Lower lobe of right lung (tissue), 2 donors: Measurements from ENCODE around the gene FOXC2. TPM values are rescaled to one million over a fixed set of nuclear protein-coding genes. Genes with fewer than 3 reads are reported as not detected.

Source experiments
- ATAC-seq, 2 donors: fragments of 200-7000 bp; cut with Tn5 transposase; one replicate each; pipeline ENCODE4 v1.9.1; 2020 to 2022; ENCODE audit warnings: mild to moderate bottlenecking in 2 of 2, moderate library complexity in 2 of 2
- DNase-seq: peaks from one replicate; pipeline ENCODE4 v3.0.0-alpha.2; 2020
- H3K27ac ChIP-seq: fragments of 200-600 bp; one replicate; pipeline ENCODE4 v1.8.0; 2022
- H3K27me3 ChIP-seq: fragments of 200-600 bp; one replicate; pipeline ENCODE4 v1.8.0; 2022; ENCODE audit warnings: low read depth
- H3K36me3 ChIP-seq: fragments of 200-600 bp; one replicate; pipeline ENCODE4 v1.8.0; 2022; ENCODE audit warnings: mild to moderate bottlenecking
- H3K4me1 ChIP-seq: fragments of 200-600 bp; one replicate; pipeline ENCODE4 v1.8.0; 2022
- H3K4me3 ChIP-seq: fragments of 200-600 bp; one replicate; pipeline ENCODE4 v1.8.0; 2022; ENCODE audit warnings: mild to moderate bottlenecking
- H3K9me3 ChIP-seq: fragments of 200-600 bp; one replicate; pipeline ENCODE4 v1.8.0; 2022
- intact Hi-C: fragments of 100-400 bp; cut with DNase I; formaldehyde crosslinking; loops from one replicate; pipeline ENCODE4 v1.11.0; 2022
- total RNA-seq: library from RNA; stranded (reverse); fragmentation: NEBNext Ultra II Directional; extraction: Animal tissue kit (Norgen Biotek cat#: 25700); gene quantifications from one replicate; pipeline ENCODE4 v1.2.1, GENCODE V29; 2021
- TF ChIP-seq, protein P1 (sequence below): fragments of 200-600 bp; IDR thresholded peaks from one replicate; pipeline ENCODE4 v1.8.0; 2022; ENCODE audit warnings: antibody characterized with exemption, mild to moderate bottlenecking
- donor health status: DM: no; HTN: yes; CAD: no; lungs with severe emphysema.

The FOXC2 gene
- total RNA-seq, 1 donor from 2014 or later = 1.6 TPM

DNA sequence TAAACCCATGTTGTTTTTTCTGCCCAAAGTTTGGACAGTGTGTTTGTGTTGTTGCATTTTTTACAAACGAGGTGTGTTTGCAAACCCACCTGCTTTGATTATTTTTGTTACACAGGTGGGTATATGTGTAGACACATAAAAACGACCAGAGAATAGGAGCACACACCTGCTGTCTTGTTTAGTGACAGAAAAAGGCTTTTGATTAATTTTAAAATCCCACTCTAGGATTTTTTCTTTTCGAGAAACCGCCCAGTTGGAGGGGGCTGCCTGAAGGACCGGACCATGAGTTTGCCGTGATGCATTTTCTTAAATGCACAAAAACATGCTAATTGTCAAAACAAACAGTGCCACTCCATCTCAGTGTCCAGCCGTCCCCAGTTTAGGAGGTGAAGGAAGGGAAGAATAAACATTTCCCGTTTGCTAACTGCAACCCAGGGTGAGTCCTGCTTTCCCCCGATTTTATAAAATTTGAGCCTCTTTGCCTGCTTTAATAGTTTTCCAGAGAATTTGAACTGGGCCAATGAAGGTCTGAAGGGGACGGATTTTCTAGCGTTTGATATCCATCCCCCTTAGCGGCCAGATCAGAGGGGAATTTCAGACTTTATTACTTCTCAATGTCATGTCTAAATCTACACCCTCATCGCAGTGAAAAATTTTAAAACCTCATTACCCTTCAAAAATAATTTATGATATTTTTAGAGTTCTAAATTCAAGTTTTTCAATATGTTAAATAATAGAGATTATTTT lies 3.2 kb downstream of the FOXC2 start:
- TF ChIP-seq, protein P1, sequence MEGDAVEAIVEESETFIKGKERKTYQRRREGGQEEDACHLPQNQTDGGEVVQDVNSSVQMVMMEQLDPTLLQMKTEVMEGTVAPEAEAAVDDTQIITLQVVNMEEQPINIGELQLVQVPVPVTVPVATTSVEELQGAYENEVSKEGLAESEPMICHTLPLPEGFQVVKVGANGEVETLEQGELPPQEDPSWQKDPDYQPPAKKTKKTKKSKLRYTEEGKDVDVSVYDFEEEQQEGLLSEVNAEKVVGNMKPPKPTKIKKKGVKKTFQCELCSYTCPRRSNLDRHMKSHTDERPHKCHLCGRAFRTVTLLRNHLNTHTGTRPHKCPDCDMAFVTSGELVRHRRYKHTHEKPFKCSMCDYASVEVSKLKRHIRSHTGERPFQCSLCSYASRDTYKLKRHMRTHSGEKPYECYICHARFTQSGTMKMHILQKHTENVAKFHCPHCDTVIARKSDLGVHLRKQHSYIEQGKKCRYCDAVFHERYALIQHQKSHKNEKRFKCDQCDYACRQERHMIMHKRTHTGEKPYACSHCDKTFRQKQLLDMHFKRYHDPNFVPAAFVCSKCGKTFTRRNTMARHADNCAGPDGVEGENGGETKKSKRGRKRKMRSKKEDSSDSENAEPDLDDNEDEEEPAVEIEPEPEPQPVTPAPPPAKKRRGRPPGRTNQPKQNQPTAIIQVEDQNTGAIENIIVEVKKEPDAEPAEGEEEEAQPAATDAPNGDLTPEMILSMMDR = no peak
- H3K36me3 ChIP-seq = no peaks in the 10 kb centered on the region
- H3K27ac ChIP-seq = no peak overlapping the region
- no peak for DNase-seq
- H3K4me1 ChIP-seq = peaks cover 3% of the 10 kb centered on the region
- H3K4me3 ChIP-seq = no peak overlapping the region
- no peaks in the 10 kb centered on the region for H3K9me3 ChIP-seq
- intact Hi-C loops = no loop called here
- no peak for ATAC-seq
- peaks cover 100% of the 10 kb centered on the region for H3K27me3 ChIP-seq

DNA sequence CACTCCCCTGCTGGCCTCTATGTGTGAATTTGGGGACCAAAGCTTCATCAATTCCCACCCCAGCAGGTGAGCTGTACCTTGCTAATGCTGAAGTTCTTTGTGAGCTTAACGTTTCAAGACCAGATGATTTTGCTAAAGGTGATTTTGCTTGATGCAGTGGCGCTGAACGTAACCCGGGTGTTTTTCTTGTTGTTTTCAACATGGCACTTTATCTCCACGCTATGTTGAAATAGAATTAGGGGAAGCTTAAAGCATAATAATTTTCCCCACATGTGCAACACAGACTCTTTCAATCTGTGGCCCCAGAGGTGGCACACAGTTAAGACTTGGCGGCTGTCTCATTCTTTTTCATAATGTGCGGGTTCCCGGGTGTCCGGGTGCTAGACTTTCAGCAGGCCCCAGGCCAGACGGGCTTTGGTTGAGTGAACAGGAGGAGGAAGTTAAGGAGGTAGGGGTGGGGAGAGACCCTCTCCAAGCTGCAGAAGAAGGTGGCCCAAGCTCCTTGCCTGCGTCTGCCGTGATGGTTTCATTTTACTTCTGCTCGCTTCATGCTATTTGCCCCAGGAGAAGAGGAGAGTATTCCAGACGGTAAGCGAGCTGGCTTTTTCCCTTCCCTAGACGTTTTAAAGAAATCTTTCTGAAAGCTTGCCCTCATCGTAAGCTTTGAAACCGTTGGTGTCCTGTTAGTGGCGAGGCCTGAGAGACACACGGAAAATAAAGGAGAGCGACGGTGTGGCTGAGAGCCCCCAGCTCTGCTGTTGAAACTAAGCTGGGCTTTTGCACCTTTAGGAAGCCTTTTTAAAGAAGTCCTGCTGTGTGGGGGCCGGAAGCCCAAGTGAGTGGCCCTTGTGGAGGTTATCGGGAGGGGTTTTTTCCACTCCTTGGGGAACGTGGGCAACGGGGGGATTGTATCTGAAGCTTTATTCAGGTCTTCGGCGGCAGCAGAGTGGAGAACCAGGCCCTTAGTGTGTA lies 4.2 kb downstream of the FOXC2 start:
- peaks cover 100% of the 10 kb centered on the region for H3K27me3 ChIP-seq
- no peak for ATAC-seq
- H3K4me3 ChIP-seq = no peak overlapping the region
- no peak for DNase-seq
- H3K36me3 ChIP-seq = no peaks in the 10 kb centered on the region
- H3K27ac ChIP-seq = no peak overlapping the region
- H3K4me1 ChIP-seq = peaks cover 10% of the 10 kb centered on the region
- no peaks in the 10 kb centered on the region for H3K9me3 ChIP-seq
- intact Hi-C loops = no loop called here
- TF ChIP-seq, protein P1 = no peak

DNA sequence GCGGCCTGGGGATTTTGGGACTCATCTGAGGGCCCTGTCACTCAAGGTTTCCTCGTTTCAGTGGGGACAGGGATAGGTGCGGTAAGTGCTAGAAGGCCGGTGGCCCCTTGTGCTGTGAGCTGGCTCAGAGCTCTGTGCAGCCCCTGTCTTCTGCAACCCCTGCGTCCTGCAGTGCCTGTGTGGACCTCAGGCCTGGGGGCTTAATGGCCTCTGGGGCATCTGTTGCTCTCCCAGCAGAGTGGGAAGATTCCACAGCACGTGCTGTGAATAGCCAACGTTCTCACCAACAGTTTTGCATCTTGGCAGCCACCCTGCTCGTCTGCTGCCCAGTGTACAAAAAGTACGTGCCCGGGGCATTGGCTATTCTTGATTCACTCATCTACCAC lies 4.9 kb downstream of the FOXC2 start:
- Histone ChIP-seq H3K36me3 (no peaks in the 10 kb centered on the region), H3K9me3 (no peaks in the 10 kb centered on the region), H3K27ac (no peak overlapping the region), H3K27me3 (peaks cover 100% of the 10 kb centered on the region), H3K4me1 (peaks cover 15% of the 10 kb centered on the region), H3K4me3 (no peak overlapping the region)
- DNase-seq (no peak), ATAC-seq (no peak)
- intact Hi-C loops = no loop called here
- TF ChIP-seq, protein P1 = no peak

DNA sequence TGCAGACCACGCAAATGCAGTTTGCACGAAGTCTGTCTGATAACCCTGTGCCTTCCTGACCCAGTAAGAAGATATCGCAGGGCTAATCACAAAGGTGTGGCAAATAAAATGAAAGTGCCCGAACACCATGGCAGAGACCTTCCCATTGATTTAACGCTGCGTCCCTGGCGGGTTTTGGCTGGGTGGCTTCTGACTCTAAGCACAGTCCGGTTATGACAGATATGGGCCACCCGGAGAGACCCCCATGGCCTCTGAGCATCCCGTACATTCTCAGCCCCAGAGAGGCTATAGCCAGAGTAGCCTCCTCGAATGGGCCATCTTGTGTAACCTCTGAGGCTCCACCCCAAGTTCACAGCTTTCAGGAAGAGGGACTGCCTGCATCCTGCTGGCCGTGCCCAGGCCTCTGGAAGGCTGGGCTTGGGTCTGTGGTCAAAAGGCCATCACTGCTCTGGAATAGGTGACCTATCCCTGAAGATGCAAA lies 5.5 kb downstream of the FOXC2 start:
- peaks cover 99% of the 10 kb centered on the region for H3K27me3 ChIP-seq
- no peak overlapping the region for H3K4me3 ChIP-seq
- ATAC-seq (no peak), DNase-seq (no peak)
- intact Hi-C loops = no loop called here
- H3K9me3 ChIP-seq = no peaks in the 10 kb centered on the region
- H3K36me3 ChIP-seq = no peaks in the 10 kb centered on the region
- peaks cover 16% of the 10 kb centered on the region for H3K4me1 ChIP-seq
- no peak overlapping the region for H3K27ac ChIP-seq
- TF ChIP-seq, protein P1 = no peak

DNA sequence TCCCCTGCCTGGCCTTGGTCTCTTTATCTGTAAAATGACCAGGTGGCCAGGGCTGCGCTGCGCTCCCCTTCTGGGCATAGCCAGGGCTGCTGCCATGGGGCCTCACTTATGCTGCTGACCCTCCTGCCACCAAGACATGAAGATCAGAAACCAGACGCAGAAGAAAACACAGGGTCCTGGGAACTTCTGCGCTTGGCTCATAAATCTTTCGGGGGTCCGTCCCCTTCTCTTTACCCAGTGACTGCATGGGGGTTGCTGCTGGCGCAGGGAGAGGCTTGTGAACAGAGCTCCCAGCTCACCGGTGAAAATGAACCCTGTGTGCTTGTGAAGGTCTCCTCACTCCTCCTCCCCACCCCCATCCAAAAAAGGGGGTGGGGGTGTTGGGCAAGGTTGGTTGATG lies 6.0 kb downstream of the FOXC2 start:
- no peaks in the 10 kb centered on the region for H3K9me3 ChIP-seq
- H3K27ac ChIP-seq = no peak overlapping the region
- H3K36me3 ChIP-seq = no peaks in the 10 kb centered on the region
- intact Hi-C loops = no loop called here
- TF ChIP-seq, protein P1 = no peak
- peaks cover 99% of the 10 kb centered on the region for H3K27me3 ChIP-seq
- H3K4me1 ChIP-seq = peaks cover 16% of the 10 kb centered on the region
- no peak overlapping the region for H3K4me3 ChIP-seq
- DNase-seq (no peak), ATAC-seq (no peak)
